SU-DHL-6 (cell line): ENCODE measurements around the gene DNAI2.

Experiments used
- H2AFZ ChIP-seq: fragments of 200-600 bp; sonication (generic); 2 replicates; pipeline ENCODE4 v1.6.1; 2014; ENCODE audit warnings: low read depth, mild to moderate bottlenecking, moderate library complexity, mixed read lengths, antibody characterized with exemption, low read length; ENCODE audit not compliant: severe bottlenecking
- H3F3A ChIP-seq: fragments of 200-600 bp; shearing (Covaris generic); 2 replicates; pipeline ENCODE4 v1.6.0; 2016; ENCODE audit warnings: antibody characterized with exemption, mild to moderate bottlenecking; ENCODE audit not compliant: insufficient read depth
- H3K27ac ChIP-seq: fragments of 200-600 bp; sonication (generic); 2 replicates; pipeline ENCODE4 v1.5.1; 2016; ENCODE audit warnings: low read depth, mild to moderate bottlenecking, low read length, moderate library complexity, mixed read lengths
- H3K27me3 ChIP-seq: fragments of 200-600 bp; sonication (generic), shearing (Covaris generic); 2 replicates; pipeline ENCODE4 v1.6.0; 2014; ENCODE audit warnings: mild to moderate bottlenecking, low read length
- H3K36me3 ChIP-seq: fragments of 200-600 bp; sonication (generic); 2 replicates; pipeline ENCODE4 v1.6.1; 2014; ENCODE audit warnings: mild to moderate bottlenecking, low read length, mixed read lengths
- H3K4me2 ChIP-seq: fragments of 300-600, 200-600 bp; shearing (Covaris generic), sonication (generic); 2 replicates; pipeline ENCODE4 v1.6.0; 2014; ENCODE audit warnings: low read length, low read depth, mild to moderate bottlenecking; ENCODE audit not compliant: poor library complexity, severe bottlenecking
- H3K4me3 ChIP-seq: fragments of 200-600 bp; sonication (generic); 2 replicates; pipeline ENCODE4 v1.5.1; 2014; ENCODE audit warnings: antibody characterized with exemption, low read length, mild to moderate bottlenecking, mixed read lengths; ENCODE audit not compliant: insufficient read depth, poor library complexity, severe bottlenecking
- H3K79me2 ChIP-seq: fragments of 200-600 bp; sonication (generic); 2 replicates; pipeline ENCODE4 v1.6.1; 2014; ENCODE audit warnings: mild to moderate bottlenecking, low read length, moderate library complexity; ENCODE audit not compliant: insufficient read depth
- H3K9ac ChIP-seq: fragments of 200-600 bp; sonication (generic); 2 replicates; pipeline ENCODE4 v1.7.0; 2014; ENCODE audit warnings: mild to moderate bottlenecking, low read length
- H3K9me2 ChIP-seq: fragments of 200-600 bp; sonication (generic); replicated peaks from 2 replicates; pipeline ENCODE4 v1.6.1; 2014; ENCODE audit warnings: low read length; ENCODE audit not compliant: insufficient read depth
- H3K9me3 ChIP-seq: fragments of 200-600 bp; sonication (generic); 2 replicates; pipeline ENCODE4 v1.6.1; 2014; ENCODE audit warnings: low read length, mixed read lengths; ENCODE audit not compliant: insufficient read depth
- H4K20me1 ChIP-seq: fragments of 200-600 bp; sonication (generic); 2 replicates; pipeline ENCODE4 v1.6.1; 2014; ENCODE audit warnings: low read depth, mild to moderate bottlenecking, antibody characterized with exemption, low read length, moderate library complexity, mixed read lengths
- CTCF ChIP-seq: fragments of 200-600 bp; sonication (generic); IDR thresholded peaks from one replicate; pipeline ENCODE4 v1.5.1; 2017; ENCODE audit warnings: antibody characterized with exemption, mild to moderate bottlenecking, low read length, moderate library complexity; ENCODE audit not compliant: insufficient read depth, poor library complexity, severe bottlenecking
- EZH2phosphoT487 ChIP-seq: fragments of 200-600 bp; sonication (generic), shearing (Covaris generic); conservative IDR thresholded peaks from 2 replicates; pipeline ENCODE4 v1.6.1; 2018; ENCODE audit warnings: mild to moderate bottlenecking, antibody characterized with exemption, low read length, moderate library complexity, mixed read lengths

The DNAI2 gene

DNA sequence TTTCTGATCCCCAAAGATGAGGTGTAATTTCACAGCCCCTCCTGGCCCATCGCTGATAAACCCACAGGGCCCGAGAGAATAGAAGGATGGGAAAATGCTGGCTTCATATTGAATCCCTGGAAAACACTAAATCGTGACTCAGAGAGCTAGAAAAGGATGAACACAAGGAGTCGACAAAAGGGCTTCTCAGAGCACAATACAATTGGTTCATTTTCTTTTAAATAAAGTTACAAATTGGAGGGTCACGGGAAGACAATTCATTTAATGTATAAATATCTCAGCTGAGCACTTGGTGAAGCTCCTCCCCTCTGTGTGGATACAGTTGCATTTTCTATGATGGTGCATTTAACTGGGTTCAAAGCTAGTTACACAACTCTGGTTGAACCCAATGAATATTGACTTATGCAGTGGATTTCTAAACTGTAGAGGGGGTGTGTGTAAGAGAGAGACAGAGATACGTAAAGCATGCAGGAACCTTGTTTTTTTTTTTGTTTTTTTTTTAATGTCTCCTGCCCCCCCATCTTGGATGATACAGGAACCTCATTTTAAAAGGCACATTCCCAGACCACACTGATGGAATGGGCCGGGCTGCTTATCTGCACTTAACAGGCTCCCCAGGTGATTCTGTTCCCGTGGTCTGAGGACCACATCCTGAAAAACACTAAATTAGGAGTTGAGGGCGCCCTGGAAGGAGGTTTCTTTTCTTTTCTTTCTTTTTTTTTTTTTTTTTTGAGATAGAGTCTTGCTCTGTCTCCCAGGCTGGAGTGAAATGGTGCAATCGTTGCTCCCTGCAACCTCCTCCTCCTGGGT is 46.6 kb upstream of the DNAI2 start:
- H3K9me2 ChIP-seq = no peaks in the 10 kb centered on the region
- H3K9me3 ChIP-seq = no peaks in the 10 kb centered on the region
- no peaks in the 10 kb centered on the region for H3F3A ChIP-seq
- H3K9ac ChIP-seq = no peak overlapping the region
- TF ChIP-seq CTCF (no peak), EZH2phosphoT487 (no peak)
- no peaks in the 10 kb centered on the region for H3K27me3 ChIP-seq
- no peaks in the 10 kb centered on the region for H3K79me2 ChIP-seq
- no peak overlapping the region for H3K4me3 ChIP-seq
- H2AFZ ChIP-seq = no peak overlapping the region
- no peak overlapping the region for H3K4me2 ChIP-seq
- no peaks in the 10 kb centered on the region for H4K20me1 ChIP-seq
- H3K27ac ChIP-seq = no peak overlapping the region
- H3K36me3 ChIP-seq = no peaks in the 10 kb centered on the region

DNA sequence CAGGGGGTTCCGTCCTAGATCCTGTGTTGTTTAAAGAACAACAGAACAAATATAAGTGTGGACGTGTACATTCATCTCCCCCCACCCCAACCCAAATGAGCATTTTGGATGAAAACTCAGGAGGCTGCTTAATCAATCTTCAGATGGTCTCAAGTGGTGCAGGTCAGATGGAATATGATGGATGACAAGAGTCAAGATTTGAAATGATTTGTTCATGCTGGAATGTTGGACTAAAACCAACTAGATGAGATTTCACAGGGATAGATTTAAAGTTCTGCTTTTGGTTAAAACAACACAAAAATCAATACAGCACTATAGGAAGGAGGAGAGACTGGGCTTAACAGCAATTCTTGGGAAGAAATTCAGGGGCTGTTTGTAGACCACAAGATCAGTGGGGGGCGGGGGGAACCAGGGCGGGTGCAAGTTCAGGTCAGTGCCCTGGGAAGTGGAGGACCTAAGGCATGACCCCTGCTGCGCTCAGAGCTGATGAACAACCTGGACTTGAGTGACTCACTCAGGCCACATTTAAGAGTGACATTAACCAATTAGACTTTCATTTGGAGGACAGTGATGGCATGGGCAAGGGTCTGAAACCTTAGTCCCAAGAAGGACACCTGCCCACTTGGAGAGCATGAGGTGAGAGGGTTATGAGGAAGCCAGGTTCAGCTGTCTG is 45.6 kb upstream of the DNAI2 start:
- Histone ChIP-seq H3K36me3 (no peaks in the 10 kb centered on the region), H3K4me3 (no peak overlapping the region), H3K9ac (no peak overlapping the region), H3K4me2 (no peak overlapping the region), H3K79me2 (no peaks in the 10 kb centered on the region), H3K27ac (no peak overlapping the region), H2AFZ (no peak overlapping the region), H3F3A (no peaks in the 10 kb centered on the region), H3K27me3 (no peaks in the 10 kb centered on the region), H3K9me2 (no peaks in the 10 kb centered on the region), H3K9me3 (no peaks in the 10 kb centered on the region), H4K20me1 (no peaks in the 10 kb centered on the region)
- TF ChIP-seq CTCF = no peak
- no peak for TF ChIP-seq EZH2phosphoT487

DNA sequence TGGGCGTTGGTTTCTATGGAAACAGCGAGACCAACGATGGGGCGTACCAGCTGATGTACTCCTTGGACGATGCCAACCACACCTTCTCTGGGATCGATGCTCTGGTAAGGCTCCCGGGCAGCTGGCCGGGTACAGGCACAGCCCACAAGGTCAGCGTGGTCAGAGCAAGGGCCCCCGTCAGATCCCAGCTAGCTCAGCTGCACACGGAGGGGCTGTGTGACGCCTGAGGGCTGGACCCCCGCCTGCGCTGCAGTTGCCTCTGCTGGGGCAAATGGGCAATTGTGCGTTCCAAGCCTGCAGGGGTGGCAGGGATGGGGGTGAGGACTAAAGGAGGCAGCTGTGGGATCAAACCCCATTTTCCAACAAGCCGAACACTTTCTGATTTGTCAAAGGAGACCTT is 43.1 kb upstream of the DNAI2 start:
- no peaks in the 10 kb centered on the region for H3K79me2 ChIP-seq
- no peak overlapping the region for H3K4me2 ChIP-seq
- no peaks in the 10 kb centered on the region for H3K27me3 ChIP-seq
- no peak overlapping the region for H2AFZ ChIP-seq
- H3K27ac ChIP-seq = no peak overlapping the region
- no peaks in the 10 kb centered on the region for H3K9me2 ChIP-seq
- H3K36me3 ChIP-seq = no peaks in the 10 kb centered on the region
- no peaks in the 10 kb centered on the region for H3F3A ChIP-seq
- no peak overlapping the region for H3K4me3 ChIP-seq
- H3K9ac ChIP-seq = no peak overlapping the region
- no peaks in the 10 kb centered on the region for H3K9me3 ChIP-seq
- TF ChIP-seq EZH2phosphoT487 (no peak), CTCF (no peak)
- no peaks in the 10 kb centered on the region for H4K20me1 ChIP-seq
